Panc1 (cell line): Measurements from ENCODE around the gene IL1F10. TPM values are rescaled to one million over a fixed set of nuclear protein-coding genes. Genes with fewer than 3 reads are reported as not detected.

Experiments
- ATAC-seq: fragments of 200-7000 bp; cut with Tn5 transposase; 2 replicates; pipeline ENCODE4 v1.9.1; 2020; ENCODE audit warnings: mild to moderate bottlenecking, moderate library complexity
- BruUV-seq: library from RNA; stranded (reverse); fragments of 400-500 nt; replicated peaks from 2 replicates; lab custom pipeline; 2021; lab: Mats Ljungman, UMichigan
- CTCF ChIA-PET: fragments of 300-600 bp; sonication (Branson Sonifier 250); formaldehyde crosslinking; loops from one replicate; lab custom pipeline; 2022; ENCODE audit warnings: antibody characterized with exemption; lab: Charles Lee
- POLR2A ChIA-PET: fragments of 300-600 bp; sonication (Branson Sonifier 250); formaldehyde crosslinking; loops from one replicate; lab custom pipeline; 2022; ENCODE audit warnings: antibody characterized with exemption; lab: Charles Lee
- DNase-seq: peaks from one replicate; pipeline ENCODE4 v3.0.0-alpha.2; 2010; ENCODE audit warnings: low read depth, low spot score
- H3K27ac ChIP-seq: 2 replicates; pipeline ENCODE4 v1.5.1; 2011; ENCODE audit warnings: mild to moderate bottlenecking, low read length, inconsistent platforms
- H3K27me3 ChIP-seq: fragments of 200-500 bp; sonication (Bioruptor generic); 2 replicates; pipeline ENCODE4 v1.6.0; 2014; ENCODE audit warnings: low read length, inconsistent platforms; ENCODE audit not compliant: control insufficient read depth, insufficient read depth
- H3K36me3 ChIP-seq: fragments of 200-500 bp; sonication (Bioruptor generic); 2 replicates; pipeline ENCODE4 v1.5.1; 2014; ENCODE audit warnings: inconsistent platforms, mild to moderate bottlenecking, low read length, moderate library complexity; ENCODE audit not compliant: control insufficient read depth, insufficient read depth
- H3K4me1 ChIP-seq: 2 replicates; pipeline ENCODE4 v1.5.1; 2011; ENCODE audit warnings: inconsistent platforms, mild to moderate bottlenecking, low read length, moderate library complexity; ENCODE audit not compliant: control insufficient read depth, insufficient read depth
- H3K4me3 ChIP-seq, 2 experiments: 2 replicates each; pipeline ENCODE4 v1.5.1; 2011 to 2012; ENCODE audit warnings: low read depth in 2 of 2, low read length in 2 of 2, mild to moderate bottlenecking in 2 of 2, inconsistent platforms in 1 of 2, moderate library complexity in 1 of 2
- H3K9me3 ChIP-seq: fragments of 200-500 bp; sonication (Bioruptor generic); 2 replicates; pipeline ENCODE4 v1.5.1; 2014; ENCODE audit warnings: low read depth, mild to moderate bottlenecking, inconsistent platforms, low read length, moderate library complexity; ENCODE audit not compliant: control insufficient read depth, insufficient read depth
- CTCF ChIP-seq: fragments of 450-650 bp; IDR thresholded peaks from 2 replicates; pipeline ENCODE4 v1.5.1; 2017; ENCODE audit warnings: mild to moderate bottlenecking
- POLR2AphosphoS5 ChIP-seq: IDR thresholded peaks from 2 replicates; pipeline ENCODE4 v1.6.1; 2012; ENCODE audit warnings: mild to moderate bottlenecking, low read depth, low read length, moderate library complexity
- REST ChIP-seq, 2 experiments: IDR thresholded peaks; 2 replicates each; pipeline ENCODE4 v1.6.1; 2011 to 2012; ENCODE audit warnings: low read depth in 2 of 2, control low read depth in 1 of 2, low read length in 1 of 2, mild to moderate bottlenecking in 1 of 2, moderate library complexity in 1 of 2; ENCODE audit not compliant: insufficient read depth in 1 of 2
- SIN3A ChIP-seq: IDR thresholded peaks from 2 replicates; pipeline ENCODE4 v1.6.1; 2012; ENCODE audit warnings: low read depth, mild to moderate bottlenecking, low read length, moderate library complexity, borderline replicate concordance; ENCODE audit not compliant: insufficient read depth
- TCF7L2 ChIP-seq: IDR thresholded peaks from 2 replicates; pipeline ENCODE4 v1.6.1; 2011; ENCODE audit warnings: mild to moderate bottlenecking, low read depth, low read length, inconsistent platforms
- in situ Hi-C: cut with HindIII; loops from 2 replicates; pipeline ENCODE4 v1.10.0; 2016; ENCODE audit warnings: low sequenced_read_pairs, low pct_unique_long_range_greater_than_20kb
- intact Hi-C: fragments of 100-400 bp; cut with micrococcal nuclease; formaldehyde crosslinking; loops from one replicate; pipeline ENCODE4 v1.10.0; 2022; ENCODE audit not compliant: unreplicated experiment
- total RNA-seq: library from RNA; stranded (reverse); gene quantifications from one replicate; pipeline ENCODE4 v1.2.1, GENCODE V29; 2021; ENCODE audit not compliant: unreplicated experiment

The IL1F10 gene
- total RNA-seq, 1 experiment from 2014 or later = not detected

GRCh38 chr2:113061241-113061640 lies 6.5 kb upstream of the IL1F10 start:
- DNase-seq (no peak), ATAC-seq (no peak)
- ChIA-PET CTCF (no interaction called here), POLR2A (no interaction called here)
- no peak for TF ChIP-seq CTCF
- no peak for TF ChIP-seq TCF7L2
- TF ChIP-seq SIN3A = no peak
- no peak for TF ChIP-seq POLR2AphosphoS5
- no peak for TF ChIP-seq REST (IDR thresholded peaks at IDR 0.05; ENCODE audit: insufficient read depth in 1 of 2, low read depth in 2 of 2, low read length in 1 of 2)
- Histone ChIP-seq H3K36me3 (no peaks in the 10 kb centered on the region), H3K27ac (no peak overlapping the region), H3K9me3 (no peaks in the 10 kb centered on the region), H3K27me3 (no peaks in the 10 kb centered on the region), H3K4me1 (no peaks in the 10 kb centered on the region), H3K4me3 (no peak overlapping the region)
- in situ Hi-C loops (no loop called here), intact Hi-C loops (no loop called here)
- no TSS peak for BruUV-seq

- CTCF ChIA-PET = interaction anchor here (0.6 kb wide), 1 partner anchor 102 kb away, joined by 7 read pairs; no protein-coding TSS in a partner anchor
- ATAC-seq = no peak
These were observed 5.6 kb upstream of the IL1F10 start for GRCh38 chr2:113061896-113062770.

More at GRCh38 chr2:113061896-113062770, 5.6 kb upstream of the IL1F10 start:
- H3K27ac ChIP-seq = no peak overlapping the region
- no peaks in the 10 kb centered on the region for H3K36me3 ChIP-seq
- no TSS peak for BruUV-seq
- intact Hi-C loops (no loop called here), in situ Hi-C loops (no loop called here)
- no peak for DNase-seq
- H3K27me3 ChIP-seq = no peaks in the 10 kb centered on the region
- POLR2A ChIA-PET = interaction anchor here (0.6 kb wide), 1 partner anchor 1287 kb away, joined by 4 read pairs; no protein-coding TSS in a partner anchor
- no peak overlapping the region for H3K4me3 ChIP-seq
- TF ChIP-seq CTCF (no peak), REST (IDR thresholded peaks at IDR 0.05; ENCODE audit: insufficient read depth in 1 of 2, low read depth in 2 of 2, low read length in 1 of 2) (no peak), SIN3A (no peak), TCF7L2 (no peak), POLR2AphosphoS5 (no peak)
- no peaks in the 10 kb centered on the region for H3K4me1 ChIP-seq
- no peaks in the 10 kb centered on the region for H3K9me3 ChIP-seq
